ENCODE data around the gene PCDH9. TPM values are rescaled to one million over a fixed set of nuclear protein-coding genes. Genes with fewer than 3 reads are reported as not detected.

PCDH9 gene
- total and polyA plus RNA-seq, 2 of the 4 experiments (the other 2 are of a cell fraction) = 2.2 to 10.2 TPM

- H2AK9ac ChIP-seq (replicated peaks; ENCODE audit: low read depth, low read length, poor library complexity) = no peak overlapping the region
- H3K9me1 ChIP-seq (ENCODE audit: insufficient read depth, low read length) = no peaks in the 10 kb centered on the region
- no peaks in the 10 kb centered on the region for H3K27me3 ChIP-seq (ENCODE audit: control insufficient read depth, insufficient read depth, low read length)
- no peaks in the 10 kb centered on the region for H4K20me1 ChIP-seq (ENCODE audit: insufficient read depth, low read length)
- ChIA-PET POLR2A (ENCODE audit: unreplicated experiment) (no interaction called here), CTCF (no interaction called here)
- H3K18ac ChIP-seq (ENCODE audit: low read depth, low read length) = no peak overlapping the region
- H4K8ac ChIP-seq (ENCODE audit: low read depth in 2 of 2, low read length in 2 of 2) = no peak overlapping the region
- H3K4me2 ChIP-seq (ENCODE audit: low read depth, low read length) = no peak overlapping the region
- no peak overlapping the region for H3K9ac ChIP-seq (ENCODE audit: low read depth, low read length)
- no peak overlapping the region for H2AFZ ChIP-seq (replicated peaks; ENCODE audit: low read length, poor library complexity)
- no peak overlapping the region for H2BK120ac ChIP-seq (ENCODE audit: low read depth, low read length)
- H2BK15ac ChIP-seq (ENCODE audit: low read depth, low read length) = no peak overlapping the region
- H2AK5ac ChIP-seq (ENCODE audit: low read depth, low read length) = no peak overlapping the region
- in situ Hi-C loops (cut with MboI; ENCODE audit: low sequenced_read_pairs) = no loop called here
- no peaks in the 10 kb centered on the region for H3K36me3 ChIP-seq (ENCODE audit: control insufficient read depth, insufficient read depth, low read length)
- no peaks in the 10 kb centered on the region for H3K79me1 ChIP-seq (ENCODE audit: low read depth in 1 of 2, low read length in 2 of 2)
- H4K5ac ChIP-seq (ENCODE audit: low read depth, low read length) = no peak overlapping the region
- no peaks in the 10 kb centered on the region for H3K9me3 ChIP-seq (ENCODE audit: control insufficient read depth, insufficient read depth, low read length)
- H3K56ac ChIP-seq (ENCODE audit: extremely low read depth, insufficient read depth, low read length) = no peak overlapping the region
- 100% methylated on average over 1 of the region's 5 CpGs; no CpG with 5 or more reads in 1 of the 2 experiments for WGBS, 2 experiments (ENCODE audit: extremely low coverage in 2 of 2, insufficient read length in 1 of 2)
- no peak overlapping the region for H3K4ac ChIP-seq (ENCODE audit: low read depth, low read length)
- no peak for ATAC-seq (ENCODE audit: low read depth)
- dilution Hi-C loops (cut with HindIII; ENCODE audit: low sequenced_read_pairs, unreplicated experiment) = no loop called here
- intact Hi-C loops (cut with micrococcal nuclease) = no loop called here
- no peaks in the 10 kb centered on the region for H3K4me1 ChIP-seq (ENCODE audit: control insufficient read depth, insufficient read depth, low read length)
- H3K23ac ChIP-seq (ENCODE audit: low read depth, low read length) = no peak overlapping the region
- no peak overlapping the region for H3K4me3 ChIP-seq (ENCODE audit: insufficient read depth, low read depth, low read length)
- no TSS peak for BruUV-seq (replicated peaks)
- H3K27ac ChIP-seq (ENCODE audit: insufficient read depth, low read length) = no peak overlapping the region
- H4K91ac ChIP-seq (ENCODE audit: insufficient read depth, low read depth, low read length) = no peak overlapping the region
- H3K14ac ChIP-seq (replicated peaks; ENCODE audit: low read depth, low read length) = no peak overlapping the region
- no peak overlapping the region for H2BK20ac ChIP-seq (ENCODE audit: low read depth, low read length)
- TF ChIP-seq RCOR1 (IDR thresholded peaks at IDR 0.05; ENCODE audit: insufficient replicate concordance, low read length) (no peak), RFX5 (IDR thresholded peaks at IDR 0.05; ENCODE audit: low read depth, low read length) (no peak), MAFK (IDR thresholded peaks at IDR 0.05; ENCODE audit: low read depth, low read length) (no peak), POLR2A (IDR thresholded peaks at IDR 0.05; ENCODE audit: low read depth, low read length) (no peak), FOS (IDR thresholded peaks at IDR 0.05; ENCODE audit: low read depth, low read length) (no peak)
- no peak overlapping the region for H2BK5ac ChIP-seq (ENCODE audit: low read depth, low read length, poor library complexity, severe bottlenecking)
- DNase-seq = no peak
These were observed 71.2 kb downstream of the PCDH9 start for GRCh38 chr13:67158903-67159302.

Data from IMR-90 (cell line).